Measurements from ENCODE around the gene CAMK4. TPM values are rescaled to one million over a fixed set of nuclear protein-coding genes. Genes with fewer than 3 reads are reported as not detected.

The CAMK4 gene
- total RNA-seq, 1 donor from 2014 or later = 5.0 TPM

DNA sequence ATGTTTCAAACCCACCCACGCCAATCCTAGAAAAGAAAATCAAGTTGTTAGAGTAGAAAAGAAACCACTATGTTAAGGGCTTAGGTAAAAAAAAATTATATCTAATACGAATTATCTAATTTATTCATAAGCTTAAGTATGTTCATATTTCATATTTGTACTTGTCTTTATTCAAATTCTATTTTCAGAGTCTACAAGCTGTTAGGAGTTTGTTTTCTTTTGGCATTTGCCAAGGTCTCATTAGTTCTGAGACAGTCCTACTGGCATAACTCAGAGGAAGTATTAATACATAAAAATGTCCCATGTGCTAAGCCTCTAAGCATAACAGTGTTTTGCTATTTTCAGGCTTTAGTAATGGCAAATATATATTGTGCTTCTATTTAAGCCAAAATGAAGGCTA lies 230.6 kb downstream of the CAMK4 start:
- Histone ChIP-seq H3K9me3 (ENCODE audit: low read depth) (no peaks in the 10 kb centered on the region), H3K36me3 (no peaks in the 10 kb centered on the region), H4K20me1 (ENCODE audit: low read depth) (no peaks in the 10 kb centered on the region), H3K27me3 (no peaks in the 10 kb centered on the region), H3K9ac (no peak overlapping the region), H3K27ac (no peak overlapping the region), H3K79me2 (ENCODE audit: low read depth) (no peaks in the 10 kb centered on the region), H3K4me2 (no peak overlapping the region), H3F3A (ENCODE audit: low read depth) (no peaks in the 10 kb centered on the region), H3K4me1 (peaks cover under 1% of the 10 kb centered on the region), H2AFZ (replicated peaks) (no peak overlapping the region), H3K4me3 (no peak overlapping the region)
- H3K9me3 Mint-ChIP-seq = no peaks in the 10 kb centered on the region
- H3K4me1 Mint-ChIP-seq = peaks cover 20% of the 10 kb centered on the region
- TF ChIP-seq EZH2phosphoT487 (IDR thresholded peaks at IDR 0.05) (no peak), EZH2 (IDR thresholded peaks at IDR 0.05) (no peak)
- TF ChIP-seq, protein P1, sequence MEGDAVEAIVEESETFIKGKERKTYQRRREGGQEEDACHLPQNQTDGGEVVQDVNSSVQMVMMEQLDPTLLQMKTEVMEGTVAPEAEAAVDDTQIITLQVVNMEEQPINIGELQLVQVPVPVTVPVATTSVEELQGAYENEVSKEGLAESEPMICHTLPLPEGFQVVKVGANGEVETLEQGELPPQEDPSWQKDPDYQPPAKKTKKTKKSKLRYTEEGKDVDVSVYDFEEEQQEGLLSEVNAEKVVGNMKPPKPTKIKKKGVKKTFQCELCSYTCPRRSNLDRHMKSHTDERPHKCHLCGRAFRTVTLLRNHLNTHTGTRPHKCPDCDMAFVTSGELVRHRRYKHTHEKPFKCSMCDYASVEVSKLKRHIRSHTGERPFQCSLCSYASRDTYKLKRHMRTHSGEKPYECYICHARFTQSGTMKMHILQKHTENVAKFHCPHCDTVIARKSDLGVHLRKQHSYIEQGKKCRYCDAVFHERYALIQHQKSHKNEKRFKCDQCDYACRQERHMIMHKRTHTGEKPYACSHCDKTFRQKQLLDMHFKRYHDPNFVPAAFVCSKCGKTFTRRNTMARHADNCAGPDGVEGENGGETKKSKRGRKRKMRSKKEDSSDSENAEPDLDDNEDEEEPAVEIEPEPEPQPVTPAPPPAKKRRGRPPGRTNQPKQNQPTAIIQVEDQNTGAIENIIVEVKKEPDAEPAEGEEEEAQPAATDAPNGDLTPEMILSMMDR (IDR thresholded peaks at IDR 0.05) = no peak
- H3K36me3 Mint-ChIP-seq = no peaks in the 10 kb centered on the region
- H3K27ac Mint-ChIP-seq = no peak overlapping the region
- no peak for DNase-seq (ENCODE audit: low spot score)
- H3K27me3 Mint-ChIP-seq (ENCODE audit: insufficient read depth, low read depth) = no peaks in the 10 kb centered on the region
- H3K4me3 Mint-ChIP-seq = no peak overlapping the region

DNA sequence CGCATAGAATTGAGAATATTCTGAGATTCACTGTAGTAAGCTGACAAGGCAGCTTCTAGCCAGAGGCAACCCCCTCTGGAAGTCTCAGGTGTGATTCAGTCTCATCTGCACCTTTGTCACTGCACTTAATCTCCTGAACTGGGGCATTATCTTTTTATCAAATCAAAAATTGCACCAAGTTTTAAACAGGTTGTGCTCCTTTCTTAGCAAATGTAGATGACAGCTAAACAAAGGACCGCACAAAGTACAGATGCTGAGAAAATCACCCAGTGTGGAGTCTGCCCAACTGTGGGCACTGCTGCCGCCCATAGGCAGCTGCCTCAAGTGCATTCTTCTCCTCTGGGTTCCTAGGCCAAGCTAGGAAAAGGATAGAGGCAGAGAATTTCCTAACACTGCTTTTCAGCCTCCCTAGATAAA lies 237.1 kb downstream of the CAMK4 start:
- H3K36me3 Mint-ChIP-seq = no peaks in the 10 kb centered on the region
- Histone ChIP-seq H3F3A (ENCODE audit: low read depth) (no peaks in the 10 kb centered on the region), H3K4me1 (no peaks in the 10 kb centered on the region), H3K36me3 (no peaks in the 10 kb centered on the region), H3K27ac (no peak overlapping the region), H3K9ac (no peak overlapping the region), H3K9me3 (ENCODE audit: low read depth) (no peaks in the 10 kb centered on the region), H3K4me2 (no peak overlapping the region), H4K20me1 (ENCODE audit: low read depth) (no peaks in the 10 kb centered on the region), H3K27me3 (no peaks in the 10 kb centered on the region), H3K79me2 (ENCODE audit: low read depth) (no peaks in the 10 kb centered on the region), H2AFZ (replicated peaks) (peak overlapping the region; percentile 71), H3K4me3 (no peak overlapping the region)
- H3K27ac Mint-ChIP-seq = no peak overlapping the region
- H3K9me3 Mint-ChIP-seq = peaks cover 11% of the 10 kb centered on the region
- H3K4me1 Mint-ChIP-seq = peaks cover 12% of the 10 kb centered on the region
- no peak overlapping the region for H3K4me3 Mint-ChIP-seq
- TF ChIP-seq, protein P1 (IDR thresholded peaks at IDR 0.05) = peak; percentile 60
- no peak for TF ChIP-seq EZH2phosphoT487 (IDR thresholded peaks at IDR 0.05)
- no peak for TF ChIP-seq EZH2 (IDR thresholded peaks at IDR 0.05)
- DNase-seq (ENCODE audit: low spot score) = peak; percentile 74
- no peaks in the 10 kb centered on the region for H3K27me3 Mint-ChIP-seq (ENCODE audit: insufficient read depth, low read depth)

DNA sequence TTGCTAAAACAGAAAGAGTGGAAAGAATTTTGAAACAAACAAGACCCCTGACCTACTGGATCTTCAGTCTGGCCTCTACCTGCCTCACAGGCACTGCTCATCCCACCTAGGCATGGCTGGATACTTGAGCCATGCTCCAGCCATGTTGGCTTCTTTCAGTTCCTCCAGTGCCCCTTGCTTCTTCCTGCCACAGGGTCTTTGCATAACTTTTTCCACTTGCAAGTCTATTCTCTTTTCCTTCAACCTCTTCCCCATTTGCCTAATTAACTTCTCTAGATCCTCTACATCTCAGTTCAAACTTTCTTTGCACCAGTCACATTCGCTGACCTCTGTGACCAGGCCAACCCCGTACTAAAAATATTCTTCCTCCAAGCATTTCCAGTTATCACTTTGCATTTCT lies 237.8 kb downstream of the CAMK4 start:
- Histone ChIP-seq H3K9me3 (ENCODE audit: low read depth) (no peaks in the 10 kb centered on the region), H3K4me2 (no peak overlapping the region), H4K20me1 (ENCODE audit: low read depth) (no peaks in the 10 kb centered on the region), H2AFZ (replicated peaks) (no peak overlapping the region), H3K79me2 (ENCODE audit: low read depth) (no peaks in the 10 kb centered on the region), H3K4me1 (no peaks in the 10 kb centered on the region), H3K9ac (no peak overlapping the region), H3K27ac (no peak overlapping the region), H3K36me3 (no peaks in the 10 kb centered on the region), H3K4me3 (no peak overlapping the region), H3F3A (ENCODE audit: low read depth) (no peaks in the 10 kb centered on the region), H3K27me3 (no peaks in the 10 kb centered on the region)
- no peaks in the 10 kb centered on the region for H3K36me3 Mint-ChIP-seq
- H3K27ac Mint-ChIP-seq = no peak overlapping the region
- H3K27me3 Mint-ChIP-seq (ENCODE audit: insufficient read depth, low read depth) = no peaks in the 10 kb centered on the region
- TF ChIP-seq EZH2phosphoT487 (IDR thresholded peaks at IDR 0.05) = no peak
- TF ChIP-seq EZH2 (IDR thresholded peaks at IDR 0.05) = no peak
- TF ChIP-seq, protein P1 (IDR thresholded peaks at IDR 0.05) = no peak
- peaks cover 12% of the 10 kb centered on the region for H3K4me1 Mint-ChIP-seq
- H3K4me3 Mint-ChIP-seq = no peak overlapping the region
- H3K9me3 Mint-ChIP-seq = peaks cover 11% of the 10 kb centered on the region
- no peak for DNase-seq (ENCODE audit: low spot score)
